ENCODE results near the gene VAV2.

Gene VAV2

DNA sequence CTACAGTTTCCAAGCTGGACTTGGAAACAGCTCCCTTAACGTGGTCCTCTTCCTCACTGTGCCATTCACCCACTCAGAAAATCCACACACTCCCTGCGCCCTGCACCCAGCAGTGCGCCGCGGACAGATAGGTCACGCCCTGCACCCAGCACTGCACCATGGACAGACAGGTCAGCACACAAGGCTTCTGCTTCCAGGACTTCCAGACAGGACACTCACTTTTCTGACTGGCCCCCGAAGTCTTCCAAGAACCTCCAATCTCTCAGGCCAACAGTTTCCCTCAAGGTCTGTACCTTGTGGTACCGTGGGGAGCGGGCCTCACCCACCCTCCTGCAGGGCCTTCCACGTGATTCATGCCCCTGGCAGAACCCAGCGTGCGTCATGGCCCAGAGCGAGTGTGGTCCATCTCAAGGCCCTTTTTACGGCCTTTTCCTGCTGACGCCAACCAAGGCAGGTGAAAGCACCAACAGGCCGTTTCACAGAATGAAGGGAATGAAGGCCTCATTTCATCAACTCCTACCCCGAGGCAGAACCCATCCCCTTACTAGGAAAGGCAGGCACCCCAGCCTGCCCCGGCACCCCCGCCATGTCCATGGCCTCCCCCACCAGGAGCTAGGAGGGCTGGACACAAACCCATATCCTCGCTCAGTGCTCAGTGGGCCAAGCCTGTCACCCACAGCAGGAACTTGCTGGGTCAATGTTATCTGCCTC, 17.3 kb downstream of the VAV2 start:
- ChIA-PET CTCF (interaction anchor here (0.6 kb wide), 1 partner anchor 229 kb away, joined by 4 read pairs; no protein-coding TSS in a partner anchor), POLR2A (ENCODE audit: low non-redundant PET) (interaction anchor here (0.6 kb wide), 1 partner anchor 766 kb away, joined by 4 read pairs; no protein-coding TSS in a partner anchor)
- TF ChIP-seq CTCF (conservative IDR thresholded peaks at IDR 0.05; ENCODE audit: low read depth) = no peak
- H3K27ac ChIP-seq = peak overlapping the region; percentile 75
- DNase-seq (ENCODE audit: low spot score) = no peak

DNA sequence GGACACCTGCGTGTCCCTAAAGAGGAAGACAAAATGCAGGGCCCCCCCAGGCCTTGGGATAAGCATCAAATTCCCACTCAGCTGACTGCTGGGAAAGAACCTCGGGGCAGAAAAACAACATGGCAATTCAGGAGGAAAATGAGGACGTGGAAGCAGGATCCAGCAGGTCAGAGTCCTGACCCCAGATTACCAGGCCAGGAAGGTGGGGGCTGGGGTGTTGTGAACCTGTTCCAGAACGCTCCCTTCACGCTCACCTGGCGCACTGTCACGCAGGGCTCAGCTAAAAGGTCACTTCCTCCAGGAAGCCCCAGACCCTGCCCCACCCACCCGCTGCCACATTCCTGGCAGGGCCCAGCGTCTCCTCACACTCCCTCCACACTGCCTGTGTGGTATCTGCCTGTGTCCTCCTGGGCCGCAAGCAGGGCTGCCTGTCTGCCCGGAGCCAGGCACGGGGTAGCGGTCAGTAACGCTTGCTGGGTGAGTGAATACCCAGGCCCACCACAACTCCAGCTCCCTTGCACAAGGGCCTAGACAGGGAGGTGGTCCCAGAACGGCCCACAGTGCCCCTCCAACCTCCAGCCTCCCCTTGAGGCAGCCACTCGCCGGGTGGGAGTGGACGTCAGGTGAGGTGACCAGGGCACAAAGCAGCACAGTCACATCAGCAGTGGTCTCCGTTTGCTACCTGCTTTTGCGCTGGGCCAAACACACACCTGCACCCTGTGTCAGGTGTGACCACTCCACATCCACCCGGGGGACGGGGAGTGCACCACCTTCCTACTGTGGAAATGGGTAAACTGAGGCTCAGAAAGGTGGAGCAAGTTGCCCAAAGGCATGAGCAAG, 18.1 kb downstream of the VAV2 start:
- POLR2A ChIA-PET (ENCODE audit: low non-redundant PET) = interaction anchor here (0.6 kb wide), 1 partner anchor 766 kb away, joined by 4 read pairs; no protein-coding TSS in a partner anchor
- peak overlapping the region; percentile 75 for H3K27ac ChIP-seq
- no peak for TF ChIP-seq CTCF (conservative IDR thresholded peaks at IDR 0.05; ENCODE audit: low read depth)
- CTCF ChIA-PET = interaction anchor here (0.6 kb wide), 1 partner anchor 228 kb away, joined by 4 read pairs; no protein-coding TSS in a partner anchor
- DNase-seq (ENCODE audit: low spot score) = no peak

- DNase-seq (ENCODE audit: low spot score) = no peak
- TF ChIP-seq CTCF (conservative IDR thresholded peaks at IDR 0.05; ENCODE audit: low read depth) = no peak
- H3K27ac ChIP-seq = peak overlapping the region; percentile 75
- CTCF ChIA-PET = no interaction called here
- POLR2A ChIA-PET (ENCODE audit: low non-redundant PET) = no interaction called here
Measured at GRCh38 chr9:133973111-133973790, 18.9 kb downstream of the VAV2 start.

- peak; percentile 69 for DNase-seq (ENCODE audit: low spot score)
- no peak for TF ChIP-seq CTCF (conservative IDR thresholded peaks at IDR 0.05; ENCODE audit: low read depth)
- H3K27ac ChIP-seq = peak overlapping the region; percentile 75
- ChIA-PET CTCF (no interaction called here), POLR2A (ENCODE audit: low non-redundant PET) (no interaction called here)
Measured at GRCh38 chr9:133971981-133972941, 19.9 kb downstream of the VAV2 start.

DNA sequence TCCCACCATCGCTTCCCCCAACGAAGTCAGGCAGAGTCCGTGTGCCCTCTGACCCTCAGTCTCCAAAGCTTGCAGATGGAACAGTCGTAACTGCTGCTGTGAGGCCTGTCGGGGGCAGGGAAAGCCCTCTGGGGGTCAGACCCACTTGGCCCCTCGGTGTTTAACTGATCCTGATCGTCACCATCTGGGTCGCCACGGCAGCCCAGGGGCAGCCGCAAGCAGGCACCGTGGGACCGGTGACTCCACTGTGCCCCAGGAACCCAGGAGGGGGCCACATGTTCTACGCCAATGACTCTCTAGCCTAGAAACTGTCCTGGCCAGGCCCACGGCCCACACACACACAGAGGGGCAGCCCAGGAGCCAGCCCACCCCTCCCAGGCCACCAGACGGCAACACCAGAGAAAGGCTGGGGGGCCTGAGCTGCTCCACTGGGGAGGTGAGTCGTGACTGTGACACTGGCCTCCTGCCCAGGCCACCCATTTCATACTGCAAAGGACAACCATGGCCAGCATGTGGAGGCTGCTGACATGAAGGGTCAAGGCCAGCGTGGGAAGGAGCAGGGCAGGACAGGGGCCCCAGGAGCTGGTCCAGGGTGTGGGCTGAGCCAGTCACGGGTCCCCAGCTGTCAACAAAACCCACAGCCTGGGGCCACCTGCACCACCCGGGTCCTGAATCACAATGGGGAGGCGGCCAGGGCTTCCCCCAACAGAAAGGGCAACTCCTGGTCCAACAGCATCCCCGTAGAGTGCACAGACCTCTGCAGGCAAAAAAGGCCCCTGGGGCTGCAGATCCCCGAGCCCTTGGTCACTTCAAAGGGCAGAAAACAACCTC, 20.8 kb downstream of the VAV2 start:
- no peak for TF ChIP-seq CTCF (conservative IDR thresholded peaks at IDR 0.05; ENCODE audit: low read depth)
- DNase-seq (ENCODE audit: low spot score) = no peak
- POLR2A ChIA-PET (ENCODE audit: low non-redundant PET) = no interaction called here
- CTCF ChIA-PET = no interaction called here
- peak overlapping the region; percentile 75 for H3K27ac ChIP-seq

Data from RWPE1 (cell line).